Loucy (cell line): Measurements from ENCODE around the gene PCAT7.

Source experiments
- H2AFZ ChIP-seq: fragments of 200-600 bp; sonication (generic); 2 replicates; pipeline ENCODE4 v1.6.0; 2016; ENCODE audit warnings: antibody characterized with exemption, mild to moderate bottlenecking, low read length, moderate library complexity
- H3F3A ChIP-seq: fragments of 200-600 bp; 2 replicates; pipeline ENCODE4 v1.6.0; 2016; ENCODE audit warnings: antibody characterized with exemption, low read depth, mild to moderate bottlenecking
- H3K27me3 ChIP-seq: fragments of 200-600 bp; sonication (generic); 2 replicates; pipeline ENCODE4 v1.6.1; 2014; ENCODE audit warnings: low read length, mild to moderate bottlenecking; ENCODE audit not compliant: insufficient read depth, poor library complexity, severe bottlenecking
- H3K36me3 ChIP-seq: fragments of 200-600 bp; sonication (generic); 2 replicates; pipeline ENCODE4 v1.6.1; 2016; ENCODE audit warnings: low read length; ENCODE audit not compliant: insufficient read depth
- H3K4me1 ChIP-seq: fragments of 200-600 bp; sonication (generic); 2 replicates; pipeline ENCODE4 v1.5.1; 2014; ENCODE audit warnings: low read length, mild to moderate bottlenecking; ENCODE audit not compliant: insufficient read depth, poor library complexity, severe bottlenecking
- H3K4me2 ChIP-seq: fragments of 200-600 bp; sonication (generic); 2 replicates; pipeline ENCODE4 v1.6.0; 2014; ENCODE audit warnings: antibody characterized with exemption, low read length, low read depth, mild to moderate bottlenecking; ENCODE audit not compliant: poor library complexity, severe bottlenecking
- H3K4me3 ChIP-seq: fragments of 200-600 bp; sonication (generic); 2 replicates; pipeline ENCODE4 v1.5.1; 2014; ENCODE audit warnings: low read length, mild to moderate bottlenecking, mixed read lengths; ENCODE audit not compliant: poor library complexity, severe bottlenecking
- H3K79me2 ChIP-seq: fragments of 200-600 bp; sonication (generic); 2 replicates; pipeline ENCODE4 v1.6.1; 2014; ENCODE audit warnings: low read length; ENCODE audit not compliant: insufficient read depth
- H3K9ac ChIP-seq: fragments of 200-600 bp; sonication (generic); 2 replicates; pipeline ENCODE4 v1.6.0; 2014; ENCODE audit warnings: mild to moderate bottlenecking, low read depth, low read length, moderate library complexity; ENCODE audit not compliant: poor library complexity, severe bottlenecking
- H3K9me2 ChIP-seq: fragments of 200-600 bp; sonication (generic); replicated peaks from 2 replicates; pipeline ENCODE4 v1.6.1; 2016; ENCODE audit warnings: low read depth, low read length, mixed read lengths
- H3K9me3 ChIP-seq: fragments of 200-600 bp; sonication (generic); 2 replicates; pipeline ENCODE4 v1.6.1; 2014; ENCODE audit warnings: mild to moderate bottlenecking, antibody characterized with exemption, low read length, low read depth; ENCODE audit not compliant: insufficient read depth
- H4K20me1 ChIP-seq: fragments of 200-600 bp; sonication (generic); 2 replicates; pipeline ENCODE4 v1.6.0; 2014; ENCODE audit warnings: antibody characterized with exemption, low read length, mild to moderate bottlenecking; ENCODE audit not compliant: insufficient read depth, poor library complexity, severe bottlenecking
- CTCF ChIP-seq: fragments of 200-600 bp; sonication (generic); conservative IDR thresholded peaks from 2 replicates; pipeline ENCODE4 v1.5.1; 2014; ENCODE audit warnings: mild to moderate bottlenecking, antibody characterized with exemption, low read length
- EZH2phosphoT487 ChIP-seq: fragments of 200-600 bp; IDR thresholded peaks from 2 replicates; pipeline ENCODE4 v1.6.1; 2018; ENCODE audit warnings: antibody characterized with exemption, mild to moderate bottlenecking, moderate library complexity, borderline replicate concordance

The PCAT7 gene

GRCh38 chr9:94566550-94566949 is 11.7 kb downstream of the PCAT7 start:
- no peaks in the 10 kb centered on the region for H3F3A ChIP-seq
- no peaks in the 10 kb centered on the region for H3K9me3 ChIP-seq
- no peak overlapping the region for H3K9ac ChIP-seq
- no peak overlapping the region for H3K4me2 ChIP-seq
- no peak overlapping the region for H2AFZ ChIP-seq
- H4K20me1 ChIP-seq = no peaks in the 10 kb centered on the region
- no peaks in the 10 kb centered on the region for H3K27me3 ChIP-seq
- H3K9me2 ChIP-seq = no peaks in the 10 kb centered on the region
- H3K4me3 ChIP-seq = no peak overlapping the region
- H3K79me2 ChIP-seq = no peaks in the 10 kb centered on the region
- H3K36me3 ChIP-seq = no peaks in the 10 kb centered on the region
- TF ChIP-seq EZH2phosphoT487 (no peak), CTCF (no peak)
- H3K4me1 ChIP-seq = no peaks in the 10 kb centered on the region

DNA sequence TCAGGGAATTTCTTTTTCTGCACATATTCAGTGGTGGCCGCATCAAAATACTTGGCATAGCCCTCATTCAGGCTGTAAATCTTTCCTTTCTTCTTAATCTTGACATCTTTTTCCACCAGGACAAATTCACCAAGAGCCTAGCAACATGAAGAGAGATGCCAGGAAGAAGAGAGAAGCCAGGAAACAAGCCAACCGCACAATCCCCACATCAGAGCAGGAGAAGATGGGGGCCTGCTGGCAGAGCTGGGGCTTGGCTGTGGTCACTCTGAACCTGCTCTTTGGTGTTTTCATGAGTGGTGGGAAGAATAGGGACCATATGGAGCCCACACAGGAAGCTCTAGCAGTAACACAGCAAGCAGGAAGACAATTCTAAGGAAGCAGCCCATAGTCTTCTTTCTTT is 12.4 kb downstream of the PCAT7 start:
- Histone ChIP-seq H3K36me3 (no peaks in the 10 kb centered on the region), H3K4me2 (no peak overlapping the region), H3K9me2 (no peaks in the 10 kb centered on the region), H3K79me2 (no peaks in the 10 kb centered on the region), H3K27me3 (no peaks in the 10 kb centered on the region), H4K20me1 (no peaks in the 10 kb centered on the region), H3K4me1 (no peaks in the 10 kb centered on the region), H3F3A (no peaks in the 10 kb centered on the region), H3K9me3 (no peaks in the 10 kb centered on the region), H3K4me3 (no peak overlapping the region), H3K9ac (no peak overlapping the region), H2AFZ (no peak overlapping the region)
- TF ChIP-seq CTCF (no peak), EZH2phosphoT487 (no peak)

DNA sequence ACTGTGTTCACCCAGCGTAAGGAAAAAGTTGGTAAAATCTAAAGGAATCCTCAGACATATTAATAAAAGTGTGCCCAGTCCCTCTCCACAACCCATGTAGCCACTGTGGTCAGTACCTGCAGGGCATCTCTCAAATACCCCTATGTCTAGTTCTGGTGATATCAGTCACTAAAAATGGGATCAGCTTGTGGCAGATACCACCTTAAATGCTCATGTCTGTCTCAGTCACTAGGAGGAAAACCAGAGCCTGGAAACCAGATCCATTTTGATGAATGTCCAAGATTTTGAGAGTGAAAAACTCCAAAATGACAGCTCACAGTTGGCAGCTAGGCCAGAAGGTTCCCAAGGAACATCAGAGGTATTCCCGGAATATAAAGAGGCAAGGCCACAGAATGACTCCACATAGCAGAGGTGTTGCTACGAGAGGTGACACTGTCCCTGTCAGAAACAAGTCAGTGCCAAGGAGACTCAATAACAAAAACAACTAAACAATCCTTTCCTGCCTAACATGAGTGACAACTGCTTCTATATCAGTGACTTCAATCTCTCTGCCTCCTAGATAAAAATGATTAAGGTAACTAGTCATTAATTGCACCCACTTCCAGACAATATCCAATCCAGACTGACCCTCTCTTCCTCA is 13.5 kb downstream of the PCAT7 start:
- H3F3A ChIP-seq = no peaks in the 10 kb centered on the region
- H3K4me3 ChIP-seq = no peak overlapping the region
- H3K27me3 ChIP-seq = no peaks in the 10 kb centered on the region
- H3K4me2 ChIP-seq = no peak overlapping the region
- no peaks in the 10 kb centered on the region for H4K20me1 ChIP-seq
- no peak for TF ChIP-seq CTCF
- no peaks in the 10 kb centered on the region for H3K4me1 ChIP-seq
- no peak overlapping the region for H2AFZ ChIP-seq
- H3K9me3 ChIP-seq = no peaks in the 10 kb centered on the region
- no peak overlapping the region for H3K9ac ChIP-seq
- no peaks in the 10 kb centered on the region for H3K9me2 ChIP-seq
- no peaks in the 10 kb centered on the region for H3K36me3 ChIP-seq
- no peaks in the 10 kb centered on the region for H3K79me2 ChIP-seq
